A673 (cell line): Measurements from ENCODE around the gene MAML2. TPM values are rescaled to one million over a fixed set of nuclear protein-coding genes. Genes with fewer than 3 reads are reported as not detected.

Source experiments
- BruUV-seq: library from RNA; stranded (reverse); fragments of 400-500 nt; replicated peaks from 2 replicates; lab custom pipeline; 2021; lab: Mats Ljungman, UMichigan
- CTCF ChIA-PET: fragments of 300-600 bp; sonication (Branson Sonifier 250); formaldehyde crosslinking; loops from one replicate; lab custom pipeline; 2022; ENCODE audit warnings: antibody characterized with exemption; lab: Charles Lee
- POLR2A ChIA-PET: fragments of 300-600 bp; sonication (Branson Sonifier 250); formaldehyde crosslinking; loops from one replicate; lab custom pipeline; 2022; ENCODE audit warnings: antibody characterized with exemption; ENCODE audit not compliant: low non-redundant PET; lab: Charles Lee
- DNase-seq: peaks from one replicate; pipeline ENCODE4 v3.0.0-alpha.2; 2015; ENCODE audit warnings: low spot score
- H3K27ac ChIP-seq: fragments of 200-600 bp; sonication (generic); 2 replicates; pipeline ENCODE4 v1.5.1; 2016; ENCODE audit warnings: mixed run types, low read depth, mild to moderate bottlenecking, mixed read lengths, antibody characterized with exemption, low read length; ENCODE audit not compliant: poor library complexity, severe bottlenecking
- H3K27me3 ChIP-seq: fragments of 200-600 bp; sonication (generic); replicated peaks from 2 replicates; pipeline ENCODE4 v1.6.1; 2017; ENCODE audit warnings: mixed run types, low read depth, mild to moderate bottlenecking, mixed read lengths, antibody characterized with exemption, low read length; ENCODE audit not compliant: insufficient read depth, poor library complexity
- H3K36me3 ChIP-seq: fragments of 200-600 bp; sonication (generic); 2 replicates; pipeline ENCODE4 v1.6.1; 2016; ENCODE audit warnings: mixed run types, mild to moderate bottlenecking, mixed read lengths, antibody characterized with exemption, low read length; ENCODE audit not compliant: insufficient read depth, poor library complexity, severe bottlenecking
- H3K4me1 ChIP-seq: fragments of 200-600 bp; sonication (generic); 2 replicates; pipeline ENCODE4 v1.6.1; 2017; ENCODE audit warnings: mixed run types, mild to moderate bottlenecking, mixed read lengths, antibody characterized with exemption, low read length; ENCODE audit not compliant: insufficient read depth, poor library complexity, severe bottlenecking
- H3K4me3 ChIP-seq: fragments of 200-600 bp; sonication (generic); 2 replicates; pipeline ENCODE4 v1.5.1; 2016; ENCODE audit warnings: low read depth, mixed run types, mild to moderate bottlenecking, mixed read lengths, low read length; ENCODE audit not compliant: poor library complexity, severe bottlenecking
- H3K9me3 ChIP-seq: fragments of 200-600 bp; sonication (generic); 2 replicates; pipeline ENCODE4 v1.6.1; 2016; ENCODE audit warnings: mixed run types, low read depth, mild to moderate bottlenecking, mixed read lengths, antibody characterized with exemption, low read length; ENCODE audit not compliant: poor library complexity, severe bottlenecking
- CTCF ChIP-seq: fragments of 300-800, 200-600 bp; sonication (generic); conservative IDR thresholded peaks from 2 replicates; pipeline ENCODE4 v1.5.1; 2017; ENCODE audit warnings: low read depth, mild to moderate bottlenecking, antibody characterized with exemption, low read length, moderate library complexity, mixed read lengths
- EZH2 ChIP-seq: fragments of 200-600 bp; sonication (generic); IDR thresholded peaks from 2 replicates; pipeline ENCODE4 v1.6.1; 2017; ENCODE audit warnings: borderline replicate concordance, low read depth, mild to moderate bottlenecking, mixed read lengths, antibody characterized with exemption, low read length; ENCODE audit not compliant: poor library complexity, severe bottlenecking
- intact Hi-C: fragments of 100-400 bp; cut with micrococcal nuclease; formaldehyde crosslinking; loops from one replicate; pipeline ENCODE4 v1.10.0; 2022; ENCODE audit not compliant: unreplicated experiment
- total RNA-seq: library from RNA; stranded (reverse); gene quantifications from 2 replicates; pipeline ENCODE4 v1.2.3, GENCODE V29; 2021

MAML2 gene
- total RNA-seq, 1 experiment from 2014 or later, result 6.4 TPM

- CTCF ChIA-PET, result interaction anchor here (1.5 kb wide), 1 partner anchor 39 kb away, joined by 4 read pairs; the partner anchor contains the start of gene MAML2
- POLR2A ChIA-PET, result no interaction called here
- intact Hi-C loops, result loop anchor here (1.0 kb wide), 1 partner anchor 61 kb away; no protein-coding TSS in a partner anchor
- H3K36me3 ChIP-seq, result no peaks in the 10 kb centered on the region
- no peak overlapping the region for H3K4me3 ChIP-seq
- H3K9me3 ChIP-seq, result no peaks in the 10 kb centered on the region
- TF ChIP-seq EZH2 (no peak), CTCF (no peak)
- DNase-seq, result no peak
- H3K4me1 ChIP-seq, result peaks cover 70% of the 10 kb centered on the region
- H3K27ac ChIP-seq, result peak overlapping the region; percentile 39
- BruUV-seq, result no TSS peak
- H3K27me3 ChIP-seq, result no peaks in the 10 kb centered on the region
Measured at GRCh38 chr11:96303980-96304379, 39.0 kb downstream of the MAML2 start.

- ChIA-PET CTCF (interaction anchor here (1.5 kb wide), 1 partner anchor 40 kb away, joined by 4 read pairs; the partner anchor contains the start of gene MAML2), POLR2A (no interaction called here)
- TF ChIP-seq CTCF, result no peak
- TF ChIP-seq EZH2, result no peak
- no peaks in the 10 kb centered on the region for H3K36me3 ChIP-seq
- peak; percentile 42 for DNase-seq
- no peaks in the 10 kb centered on the region for H3K9me3 ChIP-seq
- BruUV-seq, result no TSS peak
- no peak overlapping the region for H3K27ac ChIP-seq
- H3K4me3 ChIP-seq, result no peak overlapping the region
- intact Hi-C loops, result loop anchor here (1.0 kb wide), 1 partner anchor 60 kb away; no protein-coding TSS in a partner anchor
- H3K4me1 ChIP-seq, result peaks cover 61% of the 10 kb centered on the region
- H3K27me3 ChIP-seq, result no peaks in the 10 kb centered on the region
Measured at GRCh38 chr11:96303064-96303463, 39.9 kb downstream of the MAML2 start.

GRCh38 chr11:96301818-96302217 lies 41.2 kb downstream of the MAML2 start:
- no peaks in the 10 kb centered on the region for H3K9me3 ChIP-seq
- H3K4me3 ChIP-seq, result no peak overlapping the region
- TF ChIP-seq EZH2, result no peak
- no peak for TF ChIP-seq CTCF
- no TSS peak for BruUV-seq
- DNase-seq, result no peak
- intact Hi-C loops, result no loop called here
- ChIA-PET CTCF (no interaction called here), POLR2A (no interaction called here)
- H3K27me3 ChIP-seq, result no peaks in the 10 kb centered on the region
- no peaks in the 10 kb centered on the region for H3K36me3 ChIP-seq
- H3K4me1 ChIP-seq, result peaks cover 55% of the 10 kb centered on the region
- no peak overlapping the region for H3K27ac ChIP-seq
